Brain microvascular endothelial cell (primary cell): ENCODE measurements around the gene OBP2B.

Experiments used
- DNase-seq: peaks from one replicate; pipeline ENCODE4 v3.0.0-alpha.2; 2020
- H3K27ac ChIP-seq: fragments of 250-450 bp; sonication (Bioruptor Pico); 2 replicates; pipeline ENCODE4 v1.5.1; 2020; ENCODE audit warnings: mild to moderate bottlenecking, moderate library complexity
- H3K27me3 ChIP-seq: fragments of 250-450 bp; sonication (Bioruptor Pico); replicated peaks from 2 replicates; pipeline ENCODE4 v1.5.1; 2020; ENCODE audit warnings: mild to moderate bottlenecking
- H3K36me3 ChIP-seq: fragments of 250-450 bp; sonication (Bioruptor Pico); replicated peaks from 2 replicates; pipeline ENCODE4 v1.5.1; 2020; ENCODE audit warnings: mild to moderate bottlenecking
- H3K4me3 ChIP-seq: 2 replicates; pipeline ENCODE4 v1.5.1; 2011; ENCODE audit warnings: low read depth, mild to moderate bottlenecking, control low read depth, low read length, moderate library complexity
- CTCF ChIP-seq: IDR thresholded peaks from 2 replicates; pipeline ENCODE4 v1.5.1; 2011; ENCODE audit warnings: low read depth, mild to moderate bottlenecking, moderate library complexity, low read length, control low read depth, inconsistent platforms; ENCODE audit errors: missing control alignments
- in situ Hi-C: cut with HindIII; loops from 2 replicates; pipeline ENCODE4 v1.10.0; 2017; ENCODE audit warnings: low sequenced_read_pairs, low pct_ligation_motif_present

OBP2B gene

GRCh38 chr9:133188006-133188842, 20.8 kb downstream of the OBP2B start:
- in situ Hi-C loops, result no loop called here

GRCh38 chr9:133187561-133188005, 21.5 kb downstream of the OBP2B start:
- in situ Hi-C loops, result no loop called here
- no peak for DNase-seq
- TF ChIP-seq CTCF, result no peak
- no peak overlapping the region for H3K4me3 ChIP-seq
- no peaks in the 10 kb centered on the region for H3K36me3 ChIP-seq
- peaks cover 11% of the 10 kb centered on the region for H3K27me3 ChIP-seq
- H3K27ac ChIP-seq, result no peak overlapping the region

More at GRCh38 chr9:133188006-133188842, 20.8 kb downstream of the OBP2B start:
- peak; percentile 45 for TF ChIP-seq CTCF
- no peak overlapping the region for H3K27ac ChIP-seq
- no peak for DNase-seq
- H3K27me3 ChIP-seq, result peaks cover 8% of the 10 kb centered on the region
- H3K4me3 ChIP-seq, result no peak overlapping the region
- no peaks in the 10 kb centered on the region for H3K36me3 ChIP-seq

GRCh38 chr9:133186736-133187135, 22.3 kb downstream of the OBP2B start:
- Histone ChIP-seq H3K27me3 (peaks cover 11% of the 10 kb centered on the region), H3K4me3 (no peak overlapping the region), H3K27ac (no peak overlapping the region), H3K36me3 (no peaks in the 10 kb centered on the region)
- DNase-seq, result no peak
- in situ Hi-C loops, result no loop called here
- TF ChIP-seq CTCF, result no peak

- in situ Hi-C loops, result no loop called here
Observed at GRCh38 chr9:133184971-133185370, 24.1 kb downstream of the OBP2B start.

GRCh38 chr9:133182151-133182550, 26.9 kb downstream of the OBP2B start:
- Histone ChIP-seq H3K4me3 (no peak overlapping the region), H3K36me3 (no peaks in the 10 kb centered on the region), H3K27me3 (peaks cover 9% of the 10 kb centered on the region), H3K27ac (no peak overlapping the region)
- no peak for DNase-seq
- in situ Hi-C loops, result no loop called here
- TF ChIP-seq CTCF, result no peak

More at GRCh38 chr9:133184971-133185370, 24.1 kb downstream of the OBP2B start:
- DNase-seq, result peak; percentile 70
- Histone ChIP-seq H3K27ac (no peak overlapping the region), H3K4me3 (no peak overlapping the region), H3K27me3 (peaks cover 11% of the 10 kb centered on the region), H3K36me3 (no peaks in the 10 kb centered on the region)
- peak; percentile 77 for TF ChIP-seq CTCF
